ENCODE results near the gene ABL1. TPM values are rescaled to one million over a fixed set of nuclear protein-coding genes. Genes with fewer than 3 reads are reported as not detected.

Gene ABL1
- total RNA-seq = 10 to 100 TPM; 60.3 to 97.0 (median 79.8) TPM

DNA sequence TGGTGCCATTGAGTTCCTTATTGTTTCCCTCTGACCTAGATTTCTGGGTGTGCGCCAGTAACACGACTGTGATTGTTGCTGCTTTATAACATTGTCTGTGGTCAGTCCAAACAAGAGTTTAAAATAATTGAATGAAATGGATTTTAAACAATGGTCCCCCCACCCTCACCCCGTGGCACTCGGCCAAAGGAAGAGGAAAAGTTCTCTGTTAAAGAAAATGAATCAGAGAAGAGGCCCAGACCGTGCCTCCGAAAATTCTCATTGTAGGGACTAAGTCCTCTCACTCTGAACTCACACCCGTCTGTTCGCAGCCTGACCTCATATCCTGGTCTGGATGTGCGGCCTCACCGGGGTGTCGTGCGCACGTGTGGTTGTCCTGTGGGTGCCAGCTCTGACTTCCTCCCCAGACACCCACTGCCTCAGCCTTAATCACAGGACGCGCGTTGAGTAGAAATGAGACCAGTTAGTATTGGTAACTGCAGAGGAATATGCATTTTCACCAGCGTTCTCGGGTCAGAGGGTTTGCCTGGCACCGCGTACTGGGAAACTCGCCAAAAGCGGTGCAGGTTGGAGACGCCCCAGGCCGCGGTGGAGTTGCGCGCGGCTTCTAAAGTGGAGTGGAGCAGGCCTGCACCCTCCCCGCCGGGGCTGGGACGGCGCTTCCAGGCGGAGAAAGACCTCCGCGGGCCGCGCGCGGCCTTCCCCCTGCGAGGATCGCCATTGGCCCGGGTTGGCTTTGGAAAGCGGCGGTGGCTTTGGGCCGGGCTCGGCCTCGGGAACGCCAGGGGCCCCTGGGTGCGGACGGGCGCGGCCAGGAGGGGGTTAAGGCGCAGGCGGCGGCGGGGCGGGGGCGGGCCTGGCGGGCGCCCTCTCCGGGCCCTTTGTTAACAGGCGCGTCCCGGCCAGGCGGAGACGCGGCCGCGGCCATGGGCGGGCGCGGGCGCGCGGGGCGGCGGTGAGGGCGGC lies at the start of gene ABL1:
Gene ABL1 (plus strand): TSS at position 884 of the 966 bp plus-strand sequence. CDS start 193 bp downstream, outside the sequence.
- peak in 1 of 2 donors; percentile 50 for TF ChIP-seq POLR2A (IDR thresholded peaks at IDR 0.05)
- TF ChIP-seq, protein P1, sequence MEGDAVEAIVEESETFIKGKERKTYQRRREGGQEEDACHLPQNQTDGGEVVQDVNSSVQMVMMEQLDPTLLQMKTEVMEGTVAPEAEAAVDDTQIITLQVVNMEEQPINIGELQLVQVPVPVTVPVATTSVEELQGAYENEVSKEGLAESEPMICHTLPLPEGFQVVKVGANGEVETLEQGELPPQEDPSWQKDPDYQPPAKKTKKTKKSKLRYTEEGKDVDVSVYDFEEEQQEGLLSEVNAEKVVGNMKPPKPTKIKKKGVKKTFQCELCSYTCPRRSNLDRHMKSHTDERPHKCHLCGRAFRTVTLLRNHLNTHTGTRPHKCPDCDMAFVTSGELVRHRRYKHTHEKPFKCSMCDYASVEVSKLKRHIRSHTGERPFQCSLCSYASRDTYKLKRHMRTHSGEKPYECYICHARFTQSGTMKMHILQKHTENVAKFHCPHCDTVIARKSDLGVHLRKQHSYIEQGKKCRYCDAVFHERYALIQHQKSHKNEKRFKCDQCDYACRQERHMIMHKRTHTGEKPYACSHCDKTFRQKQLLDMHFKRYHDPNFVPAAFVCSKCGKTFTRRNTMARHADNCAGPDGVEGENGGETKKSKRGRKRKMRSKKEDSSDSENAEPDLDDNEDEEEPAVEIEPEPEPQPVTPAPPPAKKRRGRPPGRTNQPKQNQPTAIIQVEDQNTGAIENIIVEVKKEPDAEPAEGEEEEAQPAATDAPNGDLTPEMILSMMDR (IDR thresholded peaks at IDR 0.05) = peak in 1 of 6 experiments; percentile 8
- 3 to 5% methylated on average over 18 to 40 of the region's 78 CpGs for WGBS, 2 donors
- DNase-seq = peak; percentile 87 to 88
- Histone ChIP-seq H3K27ac (peak within 1 kb of the TSS; percentile 89 to 96 (median 91)), H3K27me3 (no peaks in the 10 kb centered on the region), H3K4me1 (peaks cover 43 to 46% of the 10 kb centered on the region in 2 donors), H3K36me3 (no peaks in the 10 kb centered on the region), H3K9me3 (no peaks in the 10 kb centered on the region), H3K4me3 (replicated peaks in 1 of 3) (peak within 1 kb of the TSS; percentile 32 to 50 (median 38))
- intact Hi-C loops (cut with DNase I) = no loop called here

DNA sequence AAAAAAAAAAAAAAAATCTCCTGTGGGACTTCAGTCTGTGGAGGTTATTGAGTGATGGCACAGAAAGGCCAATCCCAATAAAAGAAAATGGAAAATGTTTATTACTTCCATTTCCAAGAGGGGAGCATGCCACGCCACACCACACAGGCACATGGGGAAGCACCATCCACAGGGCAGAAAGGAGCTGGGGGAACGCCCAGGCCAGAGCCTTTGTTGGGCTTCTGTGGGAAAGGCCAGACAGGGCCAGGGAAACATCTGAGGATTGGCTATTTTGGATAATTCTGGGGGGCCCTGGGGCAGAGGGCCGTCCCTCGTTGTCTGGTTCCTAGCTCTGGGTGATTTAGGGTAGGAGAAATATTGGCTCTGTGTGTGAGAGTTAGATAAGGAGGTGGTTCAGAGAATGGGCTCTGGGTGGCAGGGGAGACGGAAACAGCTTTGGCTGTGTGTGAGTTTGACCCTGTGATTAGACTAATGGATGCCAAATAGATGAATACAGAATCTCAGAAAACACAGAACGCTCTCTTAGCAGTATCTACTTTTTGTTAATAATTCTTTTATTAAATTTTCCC lies 49.0 kb upstream of the ABL1 start:
- no peak for DNase-seq
- Histone ChIP-seq H3K9me3 (no peaks in the 10 kb centered on the region), H3K27ac (no peak overlapping the region), H3K4me1 (peaks cover 22 to 36% of the 10 kb centered on the region in 2 donors), H3K4me3 (replicated peaks in 1 of 3) (no peak overlapping the region), H3K27me3 (no peaks in the 10 kb centered on the region), H3K36me3 (no peaks in the 10 kb centered on the region)
- TF ChIP-seq, protein P1 (IDR thresholded peaks at IDR 0.05) = no peak
- no peak for TF ChIP-seq POLR2A (IDR thresholded peaks at IDR 0.05)
- intact Hi-C loops (cut with DNase I) = no loop called here
- WGBS, 2 donors = 82 to 88% methylated on average over 6 of the region's 6 CpGs

DNA sequence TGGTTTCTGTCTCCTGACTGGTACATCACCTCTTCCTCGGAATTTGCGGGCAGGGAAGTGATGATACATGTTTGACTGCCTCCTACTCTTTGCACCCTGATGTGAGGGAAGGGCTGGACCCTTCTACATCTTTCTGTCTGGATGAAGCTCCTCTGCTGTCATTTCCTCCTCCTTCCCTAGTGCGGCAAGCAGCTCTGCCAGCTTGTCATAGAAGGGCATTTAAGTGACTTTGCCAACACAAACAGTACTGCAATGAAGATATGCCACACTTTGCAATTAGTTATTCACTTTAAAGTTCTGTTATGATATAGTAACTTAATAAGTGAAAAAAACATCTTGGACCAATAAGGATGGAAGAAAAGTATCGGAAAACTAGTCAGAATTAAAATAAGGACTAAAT lies 48.5 kb upstream of the ABL1 start:
- H3K27ac ChIP-seq = no peak overlapping the region
- no peak for DNase-seq
- H3K27me3 ChIP-seq = no peaks in the 10 kb centered on the region
- H3K36me3 ChIP-seq = no peaks in the 10 kb centered on the region
- H3K4me1 ChIP-seq = peaks cover 17 to 31% of the 10 kb centered on the region in 2 donors
- TF ChIP-seq, protein P1 (IDR thresholded peaks at IDR 0.05) = no peak
- no peak for TF ChIP-seq POLR2A (IDR thresholded peaks at IDR 0.05)
- no peaks in the 10 kb centered on the region for H3K9me3 ChIP-seq
- 87 to 88% methylated on average over 4 of the region's 4 CpGs for WGBS, 2 donors
- intact Hi-C loops (cut with DNase I) = no loop called here
- H3K4me3 ChIP-seq (replicated peaks in 1 of 3) = no peak overlapping the region

GRCh38 chr9:130789747-130790672 lies 45.0 kb upstream of the ABL1 start:
- no peak for DNase-seq
- WGBS, 2 donors = 97 to 98% methylated on average over 7 of the region's 7 CpGs
- H3K27me3 ChIP-seq = no peaks in the 10 kb centered on the region
- TF ChIP-seq, protein P1 (IDR thresholded peaks at IDR 0.05) = no peak
- no peak for TF ChIP-seq POLR2A (IDR thresholded peaks at IDR 0.05)
- H3K4me3 ChIP-seq (replicated peaks in 1 of 3) = no peak overlapping the region
- H3K27ac ChIP-seq = no peak overlapping the region
- H3K9me3 ChIP-seq = no peaks in the 10 kb centered on the region
- intact Hi-C loops (cut with DNase I) = no loop called here
- H3K4me1 ChIP-seq = peaks cover 10 to 20% of the 10 kb centered on the region in 2 donors
- H3K36me3 ChIP-seq = no peaks in the 10 kb centered on the region
